ENCODE data around the gene LRRC8E. TPM values are rescaled to one million over a fixed set of nuclear protein-coding genes. Genes with fewer than 3 reads are reported as not detected.

LRRC8E gene
- total RNA-seq, 1 donor from 2014 or later: 3.5 TPM

DNA sequence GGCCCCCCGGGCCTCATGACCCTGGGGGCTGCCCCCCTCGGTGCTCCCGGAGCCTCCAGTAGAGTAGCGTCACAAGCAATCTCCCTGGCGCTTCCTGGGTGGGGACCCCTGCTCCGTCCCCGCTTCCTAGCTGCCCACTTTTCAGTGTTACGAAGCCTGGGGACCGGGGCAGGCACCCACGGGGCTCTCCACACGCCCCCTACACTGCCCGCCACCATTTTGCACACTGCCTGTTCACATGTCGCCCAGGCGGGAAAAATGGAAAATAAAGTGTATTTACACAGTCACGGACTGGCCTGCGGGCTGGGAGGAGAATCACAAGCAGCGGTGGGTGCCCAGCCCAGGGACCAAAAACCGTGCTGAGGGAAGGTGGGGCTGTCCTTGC is 23.6 kb upstream of the LRRC8E start:
- no peaks in the 10 kb centered on the region for H3K9me3 Mint-ChIP-seq (ENCODE audit: unreplicated experiment)
- H3K27me3 Mint-ChIP-seq (ENCODE audit: unreplicated experiment): peaks cover 15% of the 10 kb centered on the region
- H3K27ac Mint-ChIP-seq (ENCODE audit: unreplicated experiment): no peak overlapping the region
- H3K36me3 Mint-ChIP-seq (ENCODE audit: unreplicated experiment): no peaks in the 10 kb centered on the region
- peaks cover 8% of the 10 kb centered on the region for H3K4me1 Mint-ChIP-seq (ENCODE audit: unreplicated experiment)
- no peak for TF ChIP-seq CTCF (IDR thresholded peaks at IDR 0.05)
- no peak overlapping the region for H3K4me3 Mint-ChIP-seq (ENCODE audit: unreplicated experiment)
- DNase-seq (ENCODE audit: extremely low spot score, unreplicated experiment): no peak

DNA sequence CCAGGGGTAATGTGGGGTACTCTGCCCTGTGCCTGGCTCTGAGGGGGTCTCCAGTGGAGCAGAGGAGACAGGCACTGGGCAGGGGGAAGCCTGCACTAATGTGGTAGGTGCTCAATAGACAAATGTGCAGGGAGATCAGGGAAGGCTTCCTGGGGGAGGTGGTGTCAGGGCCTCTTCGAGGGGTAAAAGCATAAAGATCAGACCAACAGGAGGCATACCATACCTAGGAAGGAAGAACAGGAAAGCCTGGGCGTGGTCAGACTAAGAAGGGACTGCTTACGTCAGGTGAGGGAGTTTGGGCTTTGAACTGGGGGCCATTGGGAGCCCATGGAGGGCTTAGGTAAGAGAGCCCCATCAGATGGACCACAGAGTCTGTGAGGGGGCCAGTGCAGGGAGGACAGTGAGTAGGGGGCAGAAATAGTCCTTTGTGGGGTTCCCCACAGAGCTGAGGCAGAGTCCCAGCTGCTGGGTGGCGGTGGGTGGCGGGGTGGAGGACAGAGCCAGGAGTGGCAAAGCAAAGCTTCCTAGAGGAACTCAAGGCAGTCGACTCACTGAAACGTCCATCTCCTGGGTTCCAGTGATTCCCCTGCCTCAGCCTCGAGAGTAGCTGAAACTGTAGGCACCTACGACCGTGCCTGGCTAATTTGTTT is 22.9 kb upstream of the LRRC8E start:
- TF ChIP-seq CTCF (IDR thresholded peaks at IDR 0.05): no peak
- Mint-ChIP-seq H3K4me1 (ENCODE audit: unreplicated experiment) (peaks cover 10% of the 10 kb centered on the region), H3K27me3 (ENCODE audit: unreplicated experiment) (peaks cover 15% of the 10 kb centered on the region), H3K4me3 (ENCODE audit: unreplicated experiment) (no peak overlapping the region), H3K9me3 (ENCODE audit: unreplicated experiment) (no peaks in the 10 kb centered on the region), H3K27ac (ENCODE audit: unreplicated experiment) (no peak overlapping the region), H3K36me3 (ENCODE audit: unreplicated experiment) (no peaks in the 10 kb centered on the region)
- no peak for DNase-seq (ENCODE audit: extremely low spot score, unreplicated experiment)

DNA sequence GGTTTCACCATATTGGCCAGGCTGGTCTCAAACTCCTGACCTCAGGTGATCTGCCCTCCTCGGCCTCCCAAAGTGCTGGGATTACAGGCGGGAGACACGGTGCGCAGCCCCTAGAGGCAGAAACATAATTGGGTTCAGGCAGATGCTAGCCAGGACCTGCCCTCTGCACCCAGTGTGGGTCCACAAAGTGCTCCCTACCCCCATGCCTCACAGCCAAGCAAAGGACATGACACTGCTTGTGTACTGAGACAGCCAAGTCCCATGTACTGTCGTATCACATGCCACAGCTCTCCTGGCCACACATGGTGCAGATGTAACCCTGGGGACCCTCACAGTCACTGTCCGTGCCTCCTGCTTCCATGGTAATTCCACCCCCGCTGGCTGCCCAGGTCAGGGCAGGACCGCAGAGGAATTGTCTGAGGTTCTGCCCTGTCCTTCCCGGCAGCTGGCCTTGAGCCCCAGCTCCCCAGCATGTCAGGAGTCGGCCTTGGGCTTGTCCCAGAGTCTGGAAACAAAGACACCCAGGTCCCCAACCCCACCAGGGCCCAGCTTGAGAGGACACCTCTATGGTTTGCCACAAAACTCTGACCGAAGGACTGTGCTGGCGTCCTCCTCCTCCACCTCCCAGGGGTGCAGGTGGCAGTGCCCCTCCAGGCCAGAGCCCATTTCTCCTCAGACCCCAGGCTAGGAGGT is 21.8 kb upstream of the LRRC8E start:
- no peaks in the 10 kb centered on the region for H3K9me3 Mint-ChIP-seq (ENCODE audit: unreplicated experiment)
- peaks cover 17% of the 10 kb centered on the region for H3K4me1 Mint-ChIP-seq (ENCODE audit: unreplicated experiment)
- no peaks in the 10 kb centered on the region for H3K36me3 Mint-ChIP-seq (ENCODE audit: unreplicated experiment)
- no peak overlapping the region for H3K27ac Mint-ChIP-seq (ENCODE audit: unreplicated experiment)
- no peak for TF ChIP-seq CTCF (IDR thresholded peaks at IDR 0.05)
- H3K4me3 Mint-ChIP-seq (ENCODE audit: unreplicated experiment): no peak overlapping the region
- DNase-seq (ENCODE audit: extremely low spot score, unreplicated experiment): no peak
- peaks cover 17% of the 10 kb centered on the region for H3K27me3 Mint-ChIP-seq (ENCODE audit: unreplicated experiment)

DNA sequence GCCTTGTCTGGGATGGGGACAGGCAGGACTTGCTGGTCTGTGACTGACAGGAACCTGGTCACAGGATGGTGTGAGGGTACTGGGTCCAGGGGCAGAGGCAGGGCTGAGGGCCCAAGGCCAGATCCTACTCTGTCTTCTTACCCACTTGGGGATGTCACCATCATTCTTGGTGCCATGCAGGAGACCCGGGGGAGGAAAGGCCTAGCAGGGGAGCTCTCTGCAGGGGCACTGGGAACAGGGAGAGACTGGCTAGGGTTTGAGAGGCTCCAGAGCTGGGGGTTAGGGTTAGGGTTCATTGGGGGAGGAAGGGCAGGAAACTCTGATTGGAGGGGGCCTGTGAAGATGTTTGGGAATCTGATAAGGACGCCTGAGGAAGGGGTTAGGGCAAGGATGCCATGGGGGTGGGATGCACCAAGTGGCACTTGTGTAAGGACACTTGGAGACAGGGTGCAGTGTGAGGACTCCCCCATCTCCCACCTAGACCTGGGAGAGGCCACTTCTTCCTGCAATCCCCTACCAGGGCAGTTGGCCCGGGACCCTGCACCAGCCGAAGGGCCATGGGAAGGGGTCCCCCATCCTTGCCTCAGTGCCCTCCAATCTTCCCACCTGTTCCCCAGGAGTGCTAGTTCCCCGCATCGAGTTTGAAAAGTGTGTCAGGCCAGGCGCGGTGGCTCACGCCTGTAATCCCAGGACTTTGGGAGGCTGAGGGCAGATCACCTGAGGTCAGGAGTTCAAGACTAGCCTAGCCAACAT is 21.0 kb upstream of the LRRC8E start:
- no peak for TF ChIP-seq CTCF (IDR thresholded peaks at IDR 0.05)
- no peaks in the 10 kb centered on the region for H3K9me3 Mint-ChIP-seq (ENCODE audit: unreplicated experiment)
- no peak overlapping the region for H3K27ac Mint-ChIP-seq (ENCODE audit: unreplicated experiment)
- H3K27me3 Mint-ChIP-seq (ENCODE audit: unreplicated experiment): peaks cover 20% of the 10 kb centered on the region
- H3K4me3 Mint-ChIP-seq (ENCODE audit: unreplicated experiment): no peak overlapping the region
- peaks cover 24% of the 10 kb centered on the region for H3K4me1 Mint-ChIP-seq (ENCODE audit: unreplicated experiment)
- no peak for DNase-seq (ENCODE audit: extremely low spot score, unreplicated experiment)
- no peaks in the 10 kb centered on the region for H3K36me3 Mint-ChIP-seq (ENCODE audit: unreplicated experiment)

GRCh38 chr19:7868326-7868670 is 20.0 kb upstream of the LRRC8E start:
- TF ChIP-seq CTCF (IDR thresholded peaks at IDR 0.05): no peak
- Mint-ChIP-seq H3K27ac (ENCODE audit: unreplicated experiment) (no peak overlapping the region), H3K36me3 (ENCODE audit: unreplicated experiment) (no peaks in the 10 kb centered on the region), H3K9me3 (ENCODE audit: unreplicated experiment) (no peaks in the 10 kb centered on the region), H3K27me3 (ENCODE audit: unreplicated experiment) (peaks cover 24% of the 10 kb centered on the region), H3K4me3 (ENCODE audit: unreplicated experiment) (peak overlapping the region; percentile 64), H3K4me1 (ENCODE audit: unreplicated experiment) (peaks cover 24% of the 10 kb centered on the region)
- no peak for DNase-seq (ENCODE audit: extremely low spot score, unreplicated experiment)

Measured in osteocyte (in vitro differentiated cells).